Activated naive CD4-positive, alpha-beta T cell treated with anti-CD3 and anti-CD28 coated beads, Interleukin-2, amount 50 U/mL, for 16 hours (primary cell): ENCODE results near the gene HOXB5.

Source experiments
- DNase-seq: peaks from one replicate; pipeline ENCODE4 v3.0.0-alpha.2; 2020

Gene HOXB5

GRCh38 chr17:48556576-48557401 lies 36.8 kb downstream of the HOXB5 start:
- DNase-seq: no peak

GRCh38 chr17:48556229-48556575 lies 37.4 kb downstream of the HOXB5 start:
- DNase-seq: no peak

GRCh38 chr17:48555258-48556228 lies 38.0 kb downstream of the HOXB5 start:
- DNase-seq: no peak

GRCh38 chr17:48554412-48555257 lies 38.9 kb downstream of the HOXB5 start:
- DNase-seq: no peak

GRCh38 chr17:48553826-48554225 lies 39.8 kb downstream of the HOXB5 start:
- no peak for DNase-seq

- DNase-seq: no peak
These were observed 40.4 kb downstream of the HOXB5 start for GRCh38 chr17:48553190-48553547.

- DNase-seq: no peak
These were observed 41.0 kb downstream of the HOXB5 start for GRCh38 chr17:48552466-48553189.

- DNase-seq: no peak
These were observed 41.7 kb downstream of the HOXB5 start for GRCh38 chr17:48551596-48552465.

GRCh38 chr17:48551214-48551555 lies 42.4 kb downstream of the HOXB5 start:
- no peak for DNase-seq

- no peak for DNase-seq
These were observed 42.9 kb downstream of the HOXB5 start for GRCh38 chr17:48550502-48551213.

GRCh38 chr17:48549914-48550501 lies 43.6 kb downstream of the HOXB5 start:
- no peak for DNase-seq

- no peak for DNase-seq
These were observed 44.3 kb downstream of the HOXB5 start for GRCh38 chr17:48549281-48549630.

- DNase-seq: no peak
These were observed 44.9 kb downstream of the HOXB5 start for GRCh38 chr17:48548523-48549280.

- DNase-seq: peak; percentile 54
These were observed 45.6 kb downstream of the HOXB5 start for GRCh38 chr17:48547808-48548522.

GRCh38 chr17:48546924-48547807 lies 46.4 kb downstream of the HOXB5 start:
- DNase-seq: no peak

GRCh38 chr17:48546137-48546923 lies 47.2 kb downstream of the HOXB5 start:
- DNase-seq: no peak

- no peak for DNase-seq
These were observed 48.0 kb downstream of the HOXB5 start for GRCh38 chr17:48545539-48545938.
